ENCODE measurements around the gene LYVE1. TPM values are rescaled to one million over a fixed set of nuclear protein-coding genes. Genes with fewer than 3 reads are reported as not detected.

Gene LYVE1
- total RNA-seq, 1 donor from 2014 or later: not detected

DNA sequence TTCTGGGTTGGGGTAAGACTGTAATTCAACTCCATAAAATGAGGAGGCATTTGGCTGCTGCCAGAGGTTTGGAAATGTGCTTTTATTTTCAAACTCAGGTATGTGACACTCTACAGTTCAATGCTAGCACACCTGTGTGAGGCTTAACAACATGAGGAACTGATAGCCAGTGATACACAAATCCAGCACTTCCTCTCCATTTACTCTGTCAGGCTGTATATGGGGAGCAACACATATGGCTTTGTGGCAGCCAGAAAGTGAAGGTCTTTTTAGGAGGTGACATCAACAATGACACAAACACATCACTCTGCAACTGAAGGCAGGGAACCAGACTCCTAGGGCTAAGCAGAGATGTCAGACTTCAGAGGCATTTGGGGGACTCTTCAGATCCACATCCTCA, 4.6 kb upstream of the LYVE1 start:
- no peaks in the 10 kb centered on the region for H3K27me3 ChIP-seq (ENCODE audit: control insufficient read depth, insufficient read depth, low read length)
- no peak overlapping the region for H3K4me3 ChIP-seq (ENCODE audit: low read depth, low read length)
- no peak for TF ChIP-seq CTCF (IDR thresholded peaks at IDR 0.05; ENCODE audit: insufficient read depth, low read length, poor library complexity, severe bottlenecking)
- H3K36me3 ChIP-seq (ENCODE audit: control insufficient read depth, insufficient read depth, low read length): no peaks in the 10 kb centered on the region
- no peak for DNase-seq (ENCODE audit: low read depth)

GRCh38 chr11:10572533-10572932, 4.1 kb upstream of the LYVE1 start:
- no peak for TF ChIP-seq CTCF (IDR thresholded peaks at IDR 0.05; ENCODE audit: insufficient read depth, low read length, poor library complexity, severe bottlenecking)
- no peak overlapping the region for H3K4me3 ChIP-seq (ENCODE audit: low read depth, low read length)
- DNase-seq (ENCODE audit: low read depth): no peak

GRCh38 chr11:10567446-10567845, 1.0 kb downstream of the LYVE1 start:
- Histone ChIP-seq H3K27me3 (ENCODE audit: control insufficient read depth, insufficient read depth, low read length) (no peaks in the 10 kb centered on the region), H3K36me3 (ENCODE audit: control insufficient read depth, insufficient read depth, low read length) (no peaks in the 10 kb centered on the region), H3K4me3 (ENCODE audit: low read depth, low read length) (no peak overlapping the region)
- TF ChIP-seq CTCF (IDR thresholded peaks at IDR 0.05; ENCODE audit: insufficient read depth, low read length, poor library complexity, severe bottlenecking): no peak
- DNase-seq (ENCODE audit: low read depth): no peak

More at GRCh38 chr11:10572533-10572932, 4.1 kb upstream of the LYVE1 start:
- no peaks in the 10 kb centered on the region for H3K27me3 ChIP-seq (ENCODE audit: control insufficient read depth, insufficient read depth, low read length)
- no peaks in the 10 kb centered on the region for H3K36me3 ChIP-seq (ENCODE audit: control insufficient read depth, insufficient read depth, low read length)

DNA sequence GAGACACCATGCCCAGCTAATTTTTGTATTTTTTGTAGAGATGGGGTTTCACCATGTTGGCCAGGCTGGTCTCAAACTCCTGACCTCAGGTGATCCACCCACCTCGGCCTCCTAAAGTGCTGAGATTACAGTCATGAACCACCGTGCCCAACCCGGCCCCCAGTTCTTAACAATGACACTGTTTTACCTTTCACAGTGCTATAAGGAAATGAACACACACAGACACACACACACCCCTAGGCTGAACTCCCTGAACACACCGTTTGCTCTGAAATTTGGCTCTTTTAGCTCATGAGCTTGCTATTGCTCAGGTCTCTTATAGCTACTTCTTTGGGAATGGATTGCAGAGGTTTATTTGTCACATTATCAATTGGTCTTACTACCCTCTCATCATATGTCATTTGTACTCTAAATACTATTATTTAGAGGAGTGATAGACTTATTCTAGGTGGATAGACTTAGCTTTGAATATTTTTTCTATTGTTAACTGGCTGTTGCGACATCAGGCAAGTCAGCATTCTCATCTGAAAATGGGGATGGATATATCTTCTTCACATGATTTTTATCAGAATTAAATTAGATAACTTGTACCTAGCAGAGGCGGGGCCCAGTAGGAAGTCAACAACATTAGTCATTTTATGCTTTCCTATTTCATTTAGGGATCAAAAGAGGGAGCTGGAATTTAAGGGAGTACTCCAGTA, 2.1 kb downstream of the LYVE1 start:
- TF ChIP-seq CTCF (IDR thresholded peaks at IDR 0.05; ENCODE audit: insufficient read depth, low read length, poor library complexity, severe bottlenecking): no peak
- H3K36me3 ChIP-seq (ENCODE audit: control insufficient read depth, insufficient read depth, low read length): no peaks in the 10 kb centered on the region
- no peaks in the 10 kb centered on the region for H3K27me3 ChIP-seq (ENCODE audit: control insufficient read depth, insufficient read depth, low read length)
- no peak overlapping the region for H3K4me3 ChIP-seq (ENCODE audit: low read depth, low read length)
- no peak for DNase-seq (ENCODE audit: low read depth)

DNA sequence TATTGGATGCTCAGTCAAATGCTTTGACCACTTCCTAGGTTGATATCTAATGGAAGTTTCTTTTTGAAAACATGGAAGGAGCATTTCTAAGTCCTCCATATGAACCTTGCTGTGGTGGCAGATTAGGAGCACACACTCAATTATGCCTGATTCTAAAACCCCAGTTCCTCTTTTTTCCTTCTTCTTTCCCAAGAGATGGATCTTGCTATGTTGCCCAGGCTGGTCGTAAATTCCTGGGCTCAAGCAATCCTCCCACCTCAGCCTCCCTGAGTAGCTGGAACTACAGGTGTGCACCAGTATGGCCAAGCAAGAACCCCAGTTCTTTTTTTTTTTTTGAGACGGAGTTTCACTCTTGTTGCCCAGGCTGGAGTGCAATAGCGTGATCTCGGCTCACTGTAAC, 3.0 kb downstream of the LYVE1 start:
- TF ChIP-seq CTCF (IDR thresholded peaks at IDR 0.05; ENCODE audit: insufficient read depth, low read length, poor library complexity, severe bottlenecking): no peak

More for the DNA sequence above, 3.0 kb downstream of the LYVE1 start:
- no peak overlapping the region for H3K4me3 ChIP-seq (ENCODE audit: low read depth, low read length)
- H3K27me3 ChIP-seq (ENCODE audit: control insufficient read depth, insufficient read depth, low read length): no peaks in the 10 kb centered on the region
- no peaks in the 10 kb centered on the region for H3K36me3 ChIP-seq (ENCODE audit: control insufficient read depth, insufficient read depth, low read length)
- no peak for DNase-seq (ENCODE audit: low read depth)
